ENCODE data around the gene EXTL1. TPM values are rescaled to one million over a fixed set of nuclear protein-coding genes. Genes with fewer than 3 reads are reported as not detected.

Gene EXTL1
- total and polyA plus RNA-seq, 3 donors from 2014 or later = 1.3 to 2.8 (median 1.3) TPM

DNA sequence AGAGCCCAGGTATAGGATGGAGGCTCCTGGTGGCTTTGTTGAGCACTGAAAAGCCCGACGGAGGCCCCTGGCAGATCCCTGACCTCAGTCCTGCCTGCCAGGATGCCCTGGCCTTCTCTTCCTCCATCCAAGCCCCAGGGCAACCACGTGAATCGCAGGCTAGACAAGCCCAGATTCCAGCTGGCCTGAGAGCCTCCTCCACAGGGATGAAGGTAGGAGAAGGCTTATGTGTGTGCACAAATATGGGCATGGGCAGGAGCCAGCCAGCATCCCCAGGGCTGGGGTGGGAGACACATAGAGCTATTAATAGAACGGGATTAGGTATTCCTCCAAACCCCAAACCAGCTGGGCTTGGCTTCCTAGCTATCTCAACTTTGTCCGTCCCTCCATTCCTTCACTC is 4.0 kb upstream of the EXTL1 start:
- 55 to 67% methylated on average over 6 of the region's 6 CpGs for WGBS, 2 donors
- TF ChIP-seq, protein P1, sequence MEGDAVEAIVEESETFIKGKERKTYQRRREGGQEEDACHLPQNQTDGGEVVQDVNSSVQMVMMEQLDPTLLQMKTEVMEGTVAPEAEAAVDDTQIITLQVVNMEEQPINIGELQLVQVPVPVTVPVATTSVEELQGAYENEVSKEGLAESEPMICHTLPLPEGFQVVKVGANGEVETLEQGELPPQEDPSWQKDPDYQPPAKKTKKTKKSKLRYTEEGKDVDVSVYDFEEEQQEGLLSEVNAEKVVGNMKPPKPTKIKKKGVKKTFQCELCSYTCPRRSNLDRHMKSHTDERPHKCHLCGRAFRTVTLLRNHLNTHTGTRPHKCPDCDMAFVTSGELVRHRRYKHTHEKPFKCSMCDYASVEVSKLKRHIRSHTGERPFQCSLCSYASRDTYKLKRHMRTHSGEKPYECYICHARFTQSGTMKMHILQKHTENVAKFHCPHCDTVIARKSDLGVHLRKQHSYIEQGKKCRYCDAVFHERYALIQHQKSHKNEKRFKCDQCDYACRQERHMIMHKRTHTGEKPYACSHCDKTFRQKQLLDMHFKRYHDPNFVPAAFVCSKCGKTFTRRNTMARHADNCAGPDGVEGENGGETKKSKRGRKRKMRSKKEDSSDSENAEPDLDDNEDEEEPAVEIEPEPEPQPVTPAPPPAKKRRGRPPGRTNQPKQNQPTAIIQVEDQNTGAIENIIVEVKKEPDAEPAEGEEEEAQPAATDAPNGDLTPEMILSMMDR (IDR thresholded peaks at IDR 0.05) = no peak
- no peak for TF ChIP-seq POLR2A (IDR thresholded peaks at IDR 0.05)
- no peak for DNase-seq
- H3K36me3 ChIP-seq (ENCODE audit: low read depth, missing control alignments) = no peaks in the 10 kb centered on the region
- no peaks in the 10 kb centered on the region for H3K27me3 ChIP-seq
- H3K4me3 ChIP-seq = no peak overlapping the region
- intact Hi-C loops (cut with DNase I; ENCODE audit: low total_unique reads) = no loop called here
- no peak overlapping the region for H3K27ac ChIP-seq
- peaks cover 51% of the 10 kb centered on the region for H3K4me1 ChIP-seq
- no peaks in the 10 kb centered on the region for H3K9me3 ChIP-seq

DNA sequence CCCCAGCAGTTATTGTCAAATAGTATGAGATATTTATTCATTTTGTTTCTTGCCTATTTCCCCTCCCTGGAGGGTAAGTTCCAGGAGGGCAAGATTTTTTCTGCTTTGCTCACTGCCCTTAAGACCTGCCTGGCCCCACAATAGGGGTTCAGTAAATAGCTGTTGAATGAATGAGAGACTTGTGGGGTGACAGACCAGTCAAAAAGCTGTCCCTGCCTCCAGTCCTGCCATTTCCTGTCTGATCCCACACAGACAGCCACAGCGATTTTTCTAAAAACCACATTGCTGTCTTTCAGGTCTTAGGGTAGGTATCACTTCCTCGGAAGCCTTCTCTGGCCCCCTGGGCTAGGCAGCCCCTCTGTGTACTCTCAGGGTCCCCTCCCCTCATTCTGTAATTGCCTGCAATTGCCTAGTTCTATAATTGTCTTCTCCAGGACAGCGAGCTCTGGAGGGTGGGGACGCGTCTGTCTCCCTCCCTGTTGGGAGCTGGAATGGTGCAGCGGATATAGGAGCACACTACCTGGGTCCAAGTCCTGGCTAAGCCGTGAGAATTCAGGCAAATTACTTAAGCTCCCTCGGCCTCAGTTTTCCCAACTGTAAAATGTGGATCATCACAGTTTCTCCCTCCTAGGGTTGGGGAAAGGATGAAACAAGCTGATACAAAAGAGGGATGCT is 1.8 kb upstream of the EXTL1 start:
- no peak for DNase-seq
- Histone ChIP-seq H3K4me3 (no peak overlapping the region), H3K36me3 (ENCODE audit: low read depth, missing control alignments) (no peaks in the 10 kb centered on the region), H3K9me3 (no peaks in the 10 kb centered on the region), H3K4me1 (peaks cover 52% of the 10 kb centered on the region), H3K27me3 (no peaks in the 10 kb centered on the region), H3K27ac (peak overlapping the region in 1 of 2 donors; percentile 37)
- no peak for TF ChIP-seq POLR2A (IDR thresholded peaks at IDR 0.05)
- TF ChIP-seq, protein P1 (IDR thresholded peaks at IDR 0.05) = no peak
- intact Hi-C loops (cut with DNase I; ENCODE audit: low total_unique reads) = no loop called here
- WGBS, 2 donors = 70 to 79% methylated on average over 8 of the region's 8 CpGs

DNA sequence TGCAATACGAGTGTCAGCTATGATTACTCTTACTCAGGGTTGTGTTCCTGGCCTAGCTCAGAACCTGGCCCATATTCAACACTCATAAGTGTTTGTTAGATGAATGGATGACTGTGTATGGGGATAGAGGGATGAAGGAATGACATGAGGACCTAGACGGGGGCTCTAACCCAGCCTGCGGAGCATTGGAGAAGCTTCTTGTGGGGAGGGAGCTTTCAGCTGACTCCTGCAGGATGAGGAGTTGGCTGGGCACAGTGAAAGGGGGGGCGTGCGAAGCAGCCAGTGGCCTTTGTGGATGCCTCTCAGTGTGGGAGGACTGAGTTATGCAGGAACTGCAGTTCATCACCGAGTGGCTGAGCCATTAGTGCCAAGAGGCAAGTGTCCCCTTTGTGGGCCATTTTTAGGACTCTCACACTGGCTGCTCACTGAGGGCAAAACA is 1.2 kb upstream of the EXTL1 start:
- no peaks in the 10 kb centered on the region for H3K27me3 ChIP-seq
- H3K36me3 ChIP-seq (ENCODE audit: low read depth, missing control alignments) = no peaks in the 10 kb centered on the region
- DNase-seq = peak; percentile 52
- no peaks in the 10 kb centered on the region for H3K9me3 ChIP-seq
- no peak for TF ChIP-seq POLR2A (IDR thresholded peaks at IDR 0.05)
- TF ChIP-seq, protein P1 (IDR thresholded peaks at IDR 0.05) = no peak
- intact Hi-C loops (cut with DNase I; ENCODE audit: low total_unique reads) = no loop called here
- no peak overlapping the region for H3K4me3 ChIP-seq
- H3K27ac ChIP-seq = peak overlapping the region; percentile 37 to 50
- H3K4me1 ChIP-seq = peaks cover 52% of the 10 kb centered on the region
- 33 to 43% methylated on average over 6 of the region's 6 CpGs for WGBS, 2 donors

DNA sequence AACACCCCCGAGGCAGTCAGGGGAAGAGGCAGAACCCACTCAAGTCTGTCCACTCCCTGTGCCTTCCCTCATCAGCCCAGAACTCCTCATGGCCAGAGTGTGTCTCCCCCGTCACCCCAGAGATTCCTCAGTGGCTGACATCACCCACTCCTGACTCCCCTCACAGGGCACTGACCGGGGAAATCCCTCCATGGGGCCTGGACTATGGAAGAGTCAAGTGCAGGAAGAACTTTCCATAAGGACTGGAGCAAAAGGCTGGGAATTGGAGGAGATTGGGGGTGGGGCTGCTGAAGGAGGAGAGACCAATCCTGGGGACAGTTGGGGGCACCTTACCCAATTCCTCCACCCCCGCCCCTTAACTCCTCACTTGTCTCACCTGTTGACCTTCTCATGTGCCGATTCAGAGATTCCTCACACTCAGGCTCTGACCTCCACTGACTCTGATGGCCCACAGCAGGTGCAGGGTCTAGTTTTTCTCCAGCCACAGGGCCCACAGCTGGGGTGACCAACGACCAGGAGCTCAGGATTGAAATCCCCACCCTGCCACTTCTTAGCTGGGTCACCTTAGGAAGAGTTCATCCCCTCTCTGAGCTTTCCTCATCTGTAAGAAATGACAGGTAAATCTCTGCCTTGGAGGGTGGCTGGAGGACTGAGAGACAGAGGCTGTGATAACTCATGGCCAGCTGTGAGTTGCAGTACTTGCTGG is 481 bp upstream of the EXTL1 start:
- Histone ChIP-seq H3K27me3 (no peaks in the 10 kb centered on the region), H3K36me3 (ENCODE audit: low read depth, missing control alignments) (no peaks in the 10 kb centered on the region), H3K4me3 (no peak overlapping the region), H3K9me3 (no peaks in the 10 kb centered on the region), H3K4me1 (peaks cover 52% of the 10 kb centered on the region), H3K27ac (peak overlapping the region in 1 of 2 donors; percentile 50)
- no peak for DNase-seq
- TF ChIP-seq, protein P1 (IDR thresholded peaks at IDR 0.05) = no peak
- TF ChIP-seq POLR2A (IDR thresholded peaks at IDR 0.05) = no peak
- 60 to 63% methylated on average over 6 of the region's 6 CpGs for WGBS, 2 donors
- intact Hi-C loops (cut with DNase I; ENCODE audit: low total_unique reads) = no loop called here
